ENCODE data around the gene LDHAL6B.
A peak's percentile ranks its signal among the peaks of the same experiment; 100 is the strongest.

LDHAL6B gene

GRCh38 chr15:59242649-59243048 is 36.0 kb downstream of the LDHAL6B start:
- H3K27ac ChIP-seq: no peak overlapping the region
- ChIA-PET CTCF (interaction anchor here (0.6 to 0.8 kb wide), 3 partner anchors 117 to 1154 kb away, joined by 3 to 6 read pairs (median 3); no protein-coding TSS in a partner anchor), POLR2A (ENCODE audit: low non-redundant PET) (no interaction called here)
- no peak for TF ChIP-seq CTCF (conservative IDR thresholded peaks at IDR 0.05; ENCODE audit: low read depth)
- DNase-seq (ENCODE audit: low spot score): no peak

GRCh38 chr15:59243622-59244021 is 37.0 kb downstream of the LDHAL6B start:
- DNase-seq (ENCODE audit: low spot score): no peak
- POLR2A ChIA-PET (ENCODE audit: low non-redundant PET): no interaction called here
- no peak overlapping the region for H3K27ac ChIP-seq
- CTCF ChIA-PET: interaction anchor here (0.6 kb wide), 1 partner anchor 89 kb away, joined by 3 read pairs; no protein-coding TSS in a partner anchor
- TF ChIP-seq CTCF (conservative IDR thresholded peaks at IDR 0.05; ENCODE audit: low read depth): no peak

- ChIA-PET POLR2A (ENCODE audit: low non-redundant PET) (interaction anchor here (0.5 kb wide), 1 partner anchor 61 kb away, joined by 3 read pairs; no protein-coding TSS in a partner anchor), CTCF (interaction anchor here (1.4 kb wide), 1 partner anchor 264 kb away, joined by 3 read pairs; no protein-coding TSS in a partner anchor)
- DNase-seq (ENCODE audit: low spot score): no peak
- no peak overlapping the region for H3K27ac ChIP-seq
- TF ChIP-seq CTCF (conservative IDR thresholded peaks at IDR 0.05; ENCODE audit: low read depth): no peak
These were observed 37.7 kb downstream of the LDHAL6B start for GRCh38 chr15:59244337-59244736.

GRCh38 chr15:59245559-59245958 is 38.9 kb downstream of the LDHAL6B start:
- no peak overlapping the region for H3K27ac ChIP-seq
- CTCF ChIA-PET: interaction anchor here (0.6 to 1.4 kb wide), 3 partner anchors 11 to 265 kb away, joined by 3 to 4 read pairs (median 3); no protein-coding TSS in a partner anchor
- POLR2A ChIA-PET (ENCODE audit: low non-redundant PET): no interaction called here
- no peak for DNase-seq (ENCODE audit: low spot score)
- TF ChIP-seq CTCF (conservative IDR thresholded peaks at IDR 0.05; ENCODE audit: low read depth): no peak

GRCh38 chr15:59247364-59247763 is 40.7 kb downstream of the LDHAL6B start:
- ChIA-PET POLR2A (ENCODE audit: low non-redundant PET) (interaction anchor here (0.6 kb wide), 1 partner anchor 209 kb away, joined by 3 read pairs; no protein-coding TSS in a partner anchor), CTCF (interaction anchor here (0.6 to 2.4 kb wide), 13 partner anchors 9 to 257 kb away, joined by 3 to 8 read pairs (median 4); no protein-coding TSS in a partner anchor)
- H3K27ac ChIP-seq: no peak overlapping the region
- peak; percentile 35 for DNase-seq (ENCODE audit: low spot score)
- peak; percentile 60 for TF ChIP-seq CTCF (conservative IDR thresholded peaks at IDR 0.05; ENCODE audit: low read depth)

- ChIA-PET CTCF (no interaction called here), POLR2A (ENCODE audit: low non-redundant PET) (no interaction called here)
- H3K27ac ChIP-seq: peak overlapping the region; percentile 15
- no peak for TF ChIP-seq CTCF (conservative IDR thresholded peaks at IDR 0.05; ENCODE audit: low read depth)
- no peak for DNase-seq (ENCODE audit: low spot score)
These were observed 43.2 kb downstream of the LDHAL6B start for GRCh38 chr15:59249816-59250215.
